Measurements from ENCODE around the gene CDHR5.

DNA sequence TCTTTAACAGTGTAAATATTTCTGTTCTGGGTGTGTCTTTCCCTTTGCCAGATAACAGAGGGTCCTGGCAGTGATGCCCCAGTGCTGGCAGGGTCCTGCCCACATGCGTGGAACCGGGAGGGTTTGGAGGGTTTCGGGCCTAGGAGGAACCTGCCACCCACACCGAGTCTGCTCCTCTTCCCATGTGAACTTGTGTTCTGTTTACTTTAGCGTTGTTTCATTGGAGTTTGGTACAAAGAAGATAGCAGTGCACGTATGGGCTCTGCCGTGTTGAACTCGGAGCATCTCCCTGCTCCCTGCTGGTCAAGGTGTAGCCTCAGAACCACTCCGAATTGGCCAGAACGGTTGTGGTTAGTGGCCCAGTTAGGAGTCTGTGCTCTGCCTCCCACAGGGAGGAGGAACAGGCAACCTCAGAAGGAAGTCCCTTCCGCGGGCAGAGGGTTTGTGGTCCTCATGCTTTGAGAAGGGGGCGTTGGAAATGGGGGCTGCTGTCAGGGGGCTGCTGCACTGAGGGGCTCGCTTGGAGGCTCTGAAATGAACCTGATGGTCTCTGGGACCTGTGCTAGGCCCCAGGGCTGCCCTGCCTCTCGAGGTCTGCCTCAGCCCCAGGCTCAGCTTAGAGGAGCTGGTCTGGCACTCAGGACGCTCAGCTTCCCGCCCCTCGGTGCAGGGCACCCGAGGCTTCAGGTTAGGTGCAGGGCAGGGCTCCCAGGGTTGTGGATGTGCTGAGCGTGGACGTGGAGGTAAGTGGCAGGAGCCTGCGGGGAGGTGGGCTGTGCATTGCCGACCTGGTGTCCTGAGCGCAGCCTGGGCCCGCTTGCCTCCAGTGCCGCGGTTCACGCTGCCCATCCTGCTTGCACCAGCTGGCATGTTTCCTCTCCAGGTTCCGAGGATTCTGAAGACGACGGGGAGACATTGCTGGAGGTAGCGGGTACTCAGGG lies 38.1 kb downstream of the CDHR5 start:
- TF ChIP-seq MAZ (IDR thresholded peaks at IDR 0.05; ENCODE audit: borderline replicate concordance, low read depth, low read length) (no peak), CEBPB (IDR thresholded peaks at IDR 0.05; ENCODE audit: low read depth, low read length) (no peak), MXI1 (IDR thresholded peaks at IDR 0.05; ENCODE audit: borderline replicate concordance, low read depth, low read length) (no peak)
- TF ChIP-seq, protein P1, sequence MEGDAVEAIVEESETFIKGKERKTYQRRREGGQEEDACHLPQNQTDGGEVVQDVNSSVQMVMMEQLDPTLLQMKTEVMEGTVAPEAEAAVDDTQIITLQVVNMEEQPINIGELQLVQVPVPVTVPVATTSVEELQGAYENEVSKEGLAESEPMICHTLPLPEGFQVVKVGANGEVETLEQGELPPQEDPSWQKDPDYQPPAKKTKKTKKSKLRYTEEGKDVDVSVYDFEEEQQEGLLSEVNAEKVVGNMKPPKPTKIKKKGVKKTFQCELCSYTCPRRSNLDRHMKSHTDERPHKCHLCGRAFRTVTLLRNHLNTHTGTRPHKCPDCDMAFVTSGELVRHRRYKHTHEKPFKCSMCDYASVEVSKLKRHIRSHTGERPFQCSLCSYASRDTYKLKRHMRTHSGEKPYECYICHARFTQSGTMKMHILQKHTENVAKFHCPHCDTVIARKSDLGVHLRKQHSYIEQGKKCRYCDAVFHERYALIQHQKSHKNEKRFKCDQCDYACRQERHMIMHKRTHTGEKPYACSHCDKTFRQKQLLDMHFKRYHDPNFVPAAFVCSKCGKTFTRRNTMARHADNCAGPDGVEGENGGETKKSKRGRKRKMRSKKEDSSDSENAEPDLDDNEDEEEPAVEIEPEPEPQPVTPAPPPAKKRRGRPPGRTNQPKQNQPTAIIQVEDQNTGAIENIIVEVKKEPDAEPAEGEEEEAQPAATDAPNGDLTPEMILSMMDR (conservative IDR thresholded peaks at IDR 0.05; ENCODE audit: low read depth, low read length): no peak

Data from IMR-90 (cell line).